GM20000 (cell line): ENCODE data around the gene DCAF11.
A peak's percentile ranks its signal among the peaks of the same experiment; 100 is the strongest.

Source experiments
- DNase-seq: peaks from one replicate; pipeline ENCODE4 v3.0.0; 2012; ENCODE audit warnings: low spot score
- CTCF ChIP-seq: IDR thresholded peaks from 2 replicates; pipeline ENCODE4 v1.5.1; 2012; ENCODE audit warnings: mild to moderate bottlenecking, control low read depth; ENCODE audit errors: extremely low read depth, missing control alignments

DCAF11 gene

GRCh38 chr14:24162093-24162492 is 47.5 kb downstream of the DCAF11 start:
- DNase-seq: no peak

GRCh38 chr14:24164518-24164991 is 50.0 kb downstream of the DCAF11 start:
- no peak for DNase-seq
- no peak for TF ChIP-seq CTCF

More at GRCh38 chr14:24162093-24162492, 47.5 kb downstream of the DCAF11 start:
- TF ChIP-seq CTCF: no peak

- no peak for TF ChIP-seq CTCF
- DNase-seq: no peak
Measured at GRCh38 chr14:24165785-24166184, 51.2 kb downstream of the DCAF11 start.

GRCh38 chr14:24167469-24168114 is 53.0 kb downstream of the DCAF11 start:
- no peak for DNase-seq
- no peak for TF ChIP-seq CTCF

- no peak for TF ChIP-seq CTCF
- peak; percentile 94 for DNase-seq
Measured at GRCh38 chr14:24171422-24172260, 57.1 kb downstream of the DCAF11 start, which contains the start of gene REC8. Gene REC8, plus strand, starts transcription at chr14:24172080. Its CDS starts 473 bp downstream, at chr14:24172553.

- TF ChIP-seq CTCF: no peak
- no peak for DNase-seq
Measured at GRCh38 chr14:24172261-24172860, 57.8 kb downstream of the DCAF11 start.

GRCh38 chr14:24172871-24173281 is 58.3 kb downstream of the DCAF11 start:
- DNase-seq: no peak
- TF ChIP-seq CTCF: no peak
